Gastrocnemius medialis (tissue), 4 donors: Measurements from ENCODE around the gene PKMYT1.

Experiments
- POLR2A ChIP-seq, 2 donors: fragments of 450-650 bp; IDR thresholded peaks; one replicate each; pipeline ENCODE4 v1.6.1; 2017; ENCODE audit warnings: antibody characterized with exemption in 2 of 2, mild to moderate bottlenecking in 2 of 2, moderate library complexity in 2 of 2
- TF ChIP-seq, protein P1 (sequence below), 5 experiments: fragments of 450-650 bp in 3 of 5; fragments of 200-600 bp in 2 of 5; sonication (generic) in 2 of 5; IDR thresholded peaks in 4 of 5; conservative IDR thresholded peaks in 1 of 5; 1 replicate in 4 of 5; 2 replicates in 1 of 5; pipeline ENCODE4 v1.5.1; 2016 to 2019; ENCODE audit warnings: antibody characterized with exemption in 5 of 5, mild to moderate bottlenecking in 3 of 5, moderate library complexity in 3 of 5

DNA sequence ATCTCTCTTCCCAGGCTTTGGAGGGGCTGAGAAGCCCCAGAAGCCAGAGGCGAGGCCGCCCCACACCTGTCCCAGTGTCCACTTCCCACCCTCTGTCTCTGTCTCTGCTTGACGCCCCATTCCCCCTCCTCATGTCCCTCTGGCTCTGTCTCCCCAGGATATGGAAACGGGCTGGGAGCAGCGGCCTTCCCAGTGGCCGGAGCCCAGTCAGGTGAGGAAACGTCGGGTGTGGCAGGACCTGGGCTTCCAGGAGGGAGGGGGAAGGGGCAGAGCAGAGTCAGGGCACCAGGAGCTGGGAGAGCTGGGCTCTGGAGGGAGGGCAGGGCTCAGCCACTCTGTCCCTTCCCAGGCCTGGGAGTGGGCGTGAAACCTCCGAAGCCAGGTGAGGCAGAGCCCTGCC lies 10.6 kb upstream of the PKMYT1 start:
- TF ChIP-seq, protein P1, sequence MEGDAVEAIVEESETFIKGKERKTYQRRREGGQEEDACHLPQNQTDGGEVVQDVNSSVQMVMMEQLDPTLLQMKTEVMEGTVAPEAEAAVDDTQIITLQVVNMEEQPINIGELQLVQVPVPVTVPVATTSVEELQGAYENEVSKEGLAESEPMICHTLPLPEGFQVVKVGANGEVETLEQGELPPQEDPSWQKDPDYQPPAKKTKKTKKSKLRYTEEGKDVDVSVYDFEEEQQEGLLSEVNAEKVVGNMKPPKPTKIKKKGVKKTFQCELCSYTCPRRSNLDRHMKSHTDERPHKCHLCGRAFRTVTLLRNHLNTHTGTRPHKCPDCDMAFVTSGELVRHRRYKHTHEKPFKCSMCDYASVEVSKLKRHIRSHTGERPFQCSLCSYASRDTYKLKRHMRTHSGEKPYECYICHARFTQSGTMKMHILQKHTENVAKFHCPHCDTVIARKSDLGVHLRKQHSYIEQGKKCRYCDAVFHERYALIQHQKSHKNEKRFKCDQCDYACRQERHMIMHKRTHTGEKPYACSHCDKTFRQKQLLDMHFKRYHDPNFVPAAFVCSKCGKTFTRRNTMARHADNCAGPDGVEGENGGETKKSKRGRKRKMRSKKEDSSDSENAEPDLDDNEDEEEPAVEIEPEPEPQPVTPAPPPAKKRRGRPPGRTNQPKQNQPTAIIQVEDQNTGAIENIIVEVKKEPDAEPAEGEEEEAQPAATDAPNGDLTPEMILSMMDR (IDR thresholded peaks at IDR 0.05 in 4 of 5, conservative IDR thresholded peaks at IDR 0.05 in 1 of 5) = no peak
- no peak for TF ChIP-seq POLR2A (IDR thresholded peaks at IDR 0.05)
